ENCODE data around the gene BCL2.

Gene BCL2

DNA sequence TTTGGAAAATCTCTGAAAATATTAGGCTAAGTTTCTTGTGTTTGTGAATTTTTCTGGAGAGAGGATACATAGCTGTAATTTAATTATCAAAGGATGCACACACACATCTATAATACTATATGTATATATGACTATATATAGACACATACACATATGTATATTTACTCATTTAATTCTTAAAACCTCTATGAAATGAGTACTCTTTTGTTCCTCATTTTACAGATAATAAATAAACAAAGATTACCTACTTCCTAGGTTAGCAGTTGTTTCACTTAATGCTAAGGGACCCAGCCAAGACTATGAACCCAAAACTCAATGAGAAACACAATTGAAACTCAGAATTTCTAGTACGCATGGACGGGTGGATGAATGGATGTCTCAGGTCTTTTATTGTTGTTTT, 145.6 kb downstream of the BCL2 start:
- Histone ChIP-seq H3K4me1 (no peaks in the 10 kb centered on the region), H3K9me3 (no peaks in the 10 kb centered on the region), H3K27me3 (no peaks in the 10 kb centered on the region), H3K4me3 (ENCODE audit: low read depth, low read length) (no peak overlapping the region), H3K36me3 (no peaks in the 10 kb centered on the region)
- no peak for DNase-seq
- no peak for TF ChIP-seq CTCF (IDR thresholded peaks at IDR 0.05; ENCODE audit: low read depth, low read length)

- no peak for DNase-seq
- no peaks in the 10 kb centered on the region for H3K9me3 ChIP-seq
- H3K27me3 ChIP-seq: no peaks in the 10 kb centered on the region
- no peaks in the 10 kb centered on the region for H3K4me1 ChIP-seq
- no peak for TF ChIP-seq CTCF (IDR thresholded peaks at IDR 0.05; ENCODE audit: low read depth, low read length)
- H3K4me3 ChIP-seq (ENCODE audit: low read depth, low read length): no peak overlapping the region
- H3K36me3 ChIP-seq: no peaks in the 10 kb centered on the region
Measured at GRCh38 chr18:63169853-63170252, 149.7 kb downstream of the BCL2 start.

DNA sequence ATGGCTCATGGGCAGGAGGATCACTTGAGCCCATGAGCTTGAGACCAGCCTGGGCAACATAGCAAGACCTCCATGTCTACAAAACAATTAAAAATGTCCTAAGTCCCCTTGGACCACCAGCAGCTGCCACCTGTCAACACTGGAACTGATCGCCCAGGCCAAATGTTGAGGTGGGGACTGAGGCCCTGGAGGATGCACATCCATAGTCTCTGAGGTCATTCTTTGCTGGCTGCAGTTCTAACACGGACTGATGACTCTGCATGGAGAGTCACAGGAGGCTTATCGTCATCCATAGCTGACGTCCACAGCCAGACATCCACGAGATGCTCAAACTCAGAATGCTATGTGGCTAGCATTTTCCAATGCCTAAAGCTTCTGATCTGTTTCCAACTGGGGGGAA, 151.3 kb downstream of the BCL2 start:
- Histone ChIP-seq H3K36me3 (no peaks in the 10 kb centered on the region), H3K4me1 (no peaks in the 10 kb centered on the region), H3K4me3 (ENCODE audit: low read depth, low read length) (no peak overlapping the region), H3K27me3 (no peaks in the 10 kb centered on the region), H3K9me3 (no peaks in the 10 kb centered on the region)
- no peak for TF ChIP-seq CTCF (IDR thresholded peaks at IDR 0.05; ENCODE audit: low read depth, low read length)
- DNase-seq: no peak

DNA sequence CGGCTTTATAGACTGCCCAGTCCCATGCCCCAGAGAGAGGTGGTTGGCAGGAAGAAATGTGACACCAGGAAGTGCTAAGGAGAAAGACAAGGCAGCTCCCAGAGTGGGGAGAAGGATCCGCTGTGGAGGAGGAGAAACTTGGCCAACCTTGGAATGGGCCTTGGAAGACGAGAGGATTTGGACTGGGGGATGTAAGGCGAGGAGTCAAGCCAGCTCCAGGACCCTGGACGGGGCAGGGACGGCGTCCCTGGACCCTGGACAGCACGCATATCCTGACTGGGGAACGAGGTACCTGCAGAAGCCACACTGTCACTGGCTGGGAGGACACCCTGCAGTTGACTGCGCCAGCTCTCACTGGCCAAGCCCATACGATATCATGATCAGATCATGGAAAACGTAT, 153.4 kb downstream of the BCL2 start:
- Histone ChIP-seq H3K27me3 (no peaks in the 10 kb centered on the region), H3K36me3 (no peaks in the 10 kb centered on the region), H3K4me1 (peaks cover 10% of the 10 kb centered on the region), H3K4me3 (ENCODE audit: low read depth, low read length) (no peak overlapping the region), H3K9me3 (no peaks in the 10 kb centered on the region)
- no peak for TF ChIP-seq CTCF (IDR thresholded peaks at IDR 0.05; ENCODE audit: low read depth, low read length)
- DNase-seq: no peak

GRCh38 chr18:63164396-63164795, 155.2 kb downstream of the BCL2 start:
- no peaks in the 10 kb centered on the region for H3K9me3 ChIP-seq
- DNase-seq: no peak
- H3K4me3 ChIP-seq (ENCODE audit: low read depth, low read length): no peak overlapping the region
- no peak for TF ChIP-seq CTCF (IDR thresholded peaks at IDR 0.05; ENCODE audit: low read depth, low read length)
- H3K4me1 ChIP-seq: peaks cover 14% of the 10 kb centered on the region
- no peaks in the 10 kb centered on the region for H3K36me3 ChIP-seq
- no peaks in the 10 kb centered on the region for H3K27me3 ChIP-seq

DNA sequence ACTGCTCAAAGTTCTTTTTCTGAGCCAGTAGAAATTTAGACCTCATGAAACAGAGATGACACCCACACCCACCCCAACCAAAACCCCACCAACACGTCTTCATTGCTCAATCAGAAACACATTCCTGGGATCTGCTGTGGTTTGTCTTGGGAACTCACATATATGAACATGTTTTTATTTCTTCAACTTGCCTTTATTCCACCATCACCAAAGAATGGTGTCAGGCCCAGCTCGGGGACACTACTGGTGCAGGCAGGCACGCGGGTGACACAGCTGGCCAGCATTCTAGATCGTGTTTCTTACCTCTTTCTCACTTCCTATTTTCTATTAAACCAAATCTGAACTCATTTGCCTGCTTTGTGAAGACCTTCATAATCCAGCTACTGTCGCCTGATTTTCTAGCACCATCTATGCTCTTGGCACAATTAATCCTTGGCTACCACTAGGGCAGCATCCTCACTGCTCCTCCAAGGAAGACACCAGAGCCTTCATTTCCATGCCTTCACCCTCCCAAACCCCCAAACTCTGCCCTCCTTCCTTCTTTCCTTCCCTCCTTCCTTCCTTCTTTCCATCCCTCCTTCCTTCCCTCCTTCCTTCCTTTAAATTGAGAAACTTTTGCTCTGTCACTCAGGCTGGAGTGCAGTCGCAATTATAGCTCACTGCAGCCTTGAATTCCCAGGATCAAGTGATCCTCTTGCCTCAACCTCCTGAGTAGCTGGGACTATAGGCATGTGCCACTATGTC, 157.1 kb downstream of the BCL2 start:
- no peak for TF ChIP-seq CTCF (IDR thresholded peaks at IDR 0.05; ENCODE audit: low read depth, low read length)
- Histone ChIP-seq H3K27me3 (no peaks in the 10 kb centered on the region), H3K4me3 (ENCODE audit: low read depth, low read length) (no peak overlapping the region), H3K4me1 (peaks cover 14% of the 10 kb centered on the region), H3K36me3 (no peaks in the 10 kb centered on the region), H3K9me3 (no peaks in the 10 kb centered on the region)
- DNase-seq: no peak

Data from BE2C (cell line).